Karpas-422 (cell line): ENCODE measurements around the gene MAP3K5. TPM values are rescaled to one million over a fixed set of nuclear protein-coding genes. Genes with fewer than 3 reads are reported as not detected.
A peak's percentile ranks its signal among the peaks of the same experiment; 100 is the strongest.

ENCODE experiments used
- DNase-seq: peaks from one replicate; pipeline ENCODE4 v3.0.0-alpha.2; 2015
- H2AFZ ChIP-seq: fragments of 200-600 bp; sonication (generic); 2 replicates; pipeline ENCODE4 v1.6.1; 2014; ENCODE audit warnings: antibody characterized with exemption, low read length, mixed read lengths
- H3K27ac ChIP-seq: fragments of 200-600 bp; sonication (generic); 2 replicates; pipeline ENCODE4 v1.5.1; 2014; ENCODE audit warnings: mild to moderate bottlenecking, low read length, moderate library complexity
- H3K27me3 ChIP-seq: fragments of 200-600 bp; sonication (generic); 2 replicates; pipeline ENCODE4 v1.6.1; 2014; ENCODE audit warnings: low read length, mixed read lengths
- H3K36me3 ChIP-seq: fragments of 200-600 bp; sonication (generic); 2 replicates; pipeline ENCODE4 v1.6.1; 2014; ENCODE audit warnings: low read length, mixed read lengths; ENCODE audit not compliant: insufficient read depth
- H3K4me1 ChIP-seq: fragments of 200-600 bp; sonication (generic); 2 replicates; pipeline ENCODE4 v1.6.1; 2014; ENCODE audit warnings: mild to moderate bottlenecking, low read length, mixed read lengths
- H3K4me2 ChIP-seq: fragments of 200-600 bp; sonication (generic); 2 replicates; pipeline ENCODE4 v1.6.1; 2014; ENCODE audit warnings: low read length, low read depth, mild to moderate bottlenecking; ENCODE audit not compliant: poor library complexity, severe bottlenecking
- H3K4me3 ChIP-seq: fragments of 200-600 bp; sonication (generic); 2 replicates; pipeline ENCODE4 v1.5.1; 2014; ENCODE audit warnings: mild to moderate bottlenecking, antibody characterized with exemption, low read length, mixed read lengths
- H3K79me2 ChIP-seq: fragments of 200-600 bp; sonication (generic); 2 replicates; pipeline ENCODE4 v1.6.1; 2014; ENCODE audit warnings: mild to moderate bottlenecking, low read length, mixed read lengths
- H3K9ac ChIP-seq: fragments of 200-600 bp; sonication (generic); 2 replicates; pipeline ENCODE4 v1.6.0; 2014; ENCODE audit warnings: low read length
- H3K9me2 ChIP-seq: fragments of 200-600 bp; sonication (generic), shearing (Covaris generic); replicated peaks from 2 replicates; pipeline ENCODE4 v1.6.0; 2014; ENCODE audit warnings: mild to moderate bottlenecking, low read length, moderate library complexity; ENCODE audit not compliant: insufficient read depth
- H3K9me3 ChIP-seq: fragments of 300-700, 200-600 bp; sonication (generic); 2 replicates; pipeline ENCODE4 v1.6.1; 2014; ENCODE audit warnings: low read length, mixed read lengths
- H4K20me1 ChIP-seq: fragments of 200-600 bp; sonication (generic); 2 replicates; pipeline ENCODE4 v1.6.1; 2014; ENCODE audit warnings: mild to moderate bottlenecking, antibody characterized with exemption, low read length, low read depth; ENCODE audit not compliant: insufficient read depth
- total RNA-seq: library from RNA; depleted of rRNA; stranded (reverse); fragments of >200 nt; shearing (Covaris generic); gene quantifications from 2 replicates; pipeline ENCODE4 v1.2.3, GENCODE V29; 2014; ENCODE audit warnings: low replicate concordance

MAP3K5 gene
- total RNA-seq, 1 experiment from 2014 or later: 1.1 TPM

GRCh38 chr6:136801581-136801980 is 9.3 kb upstream of the MAP3K5 start:
- no peaks in the 10 kb centered on the region for H3K4me1 ChIP-seq
- no peak overlapping the region for H3K4me2 ChIP-seq
- H3K27ac ChIP-seq: no peak overlapping the region
- no peak overlapping the region for H2AFZ ChIP-seq
- DNase-seq: no peak
- H3K4me3 ChIP-seq: no peak overlapping the region
- H3K36me3 ChIP-seq: no peaks in the 10 kb centered on the region
- no peak overlapping the region for H3K9ac ChIP-seq
- H4K20me1 ChIP-seq: no peaks in the 10 kb centered on the region
- no peaks in the 10 kb centered on the region for H3K9me2 ChIP-seq
- no peaks in the 10 kb centered on the region for H3K9me3 ChIP-seq
- no peaks in the 10 kb centered on the region for H3K79me2 ChIP-seq
- H3K27me3 ChIP-seq: no peaks in the 10 kb centered on the region

GRCh38 chr6:136798044-136798443 is 5.8 kb upstream of the MAP3K5 start:
- H3K4me2 ChIP-seq: no peak overlapping the region
- no peak for DNase-seq
- no peak overlapping the region for H3K27ac ChIP-seq
- no peaks in the 10 kb centered on the region for H3K9me3 ChIP-seq
- H3K79me2 ChIP-seq: no peaks in the 10 kb centered on the region
- no peaks in the 10 kb centered on the region for H3K9me2 ChIP-seq
- no peaks in the 10 kb centered on the region for H3K36me3 ChIP-seq
- H2AFZ ChIP-seq: no peak overlapping the region
- no peak overlapping the region for H3K9ac ChIP-seq
- H3K4me1 ChIP-seq: peaks cover 8% of the 10 kb centered on the region
- H3K4me3 ChIP-seq: no peak overlapping the region
- H4K20me1 ChIP-seq: no peaks in the 10 kb centered on the region
- H3K27me3 ChIP-seq: no peaks in the 10 kb centered on the region

GRCh38 chr6:136795996-136796395 is 3.7 kb upstream of the MAP3K5 start:
- no peak overlapping the region for H3K9ac ChIP-seq
- no peaks in the 10 kb centered on the region for H4K20me1 ChIP-seq
- no peak overlapping the region for H2AFZ ChIP-seq
- H3K4me2 ChIP-seq: no peak overlapping the region
- H3K9me3 ChIP-seq: no peaks in the 10 kb centered on the region
- H3K36me3 ChIP-seq: no peaks in the 10 kb centered on the region
- H3K79me2 ChIP-seq: no peaks in the 10 kb centered on the region
- no peak for DNase-seq
- H3K4me3 ChIP-seq: no peak overlapping the region
- H3K27ac ChIP-seq: no peak overlapping the region
- no peaks in the 10 kb centered on the region; the same call in 1 of the 2 replicates for H3K27me3 ChIP-seq
- H3K9me2 ChIP-seq: no peaks in the 10 kb centered on the region
- peaks cover 23% of the 10 kb centered on the region for H3K4me1 ChIP-seq

GRCh38 chr6:136795386-136795785 is 3.1 kb upstream of the MAP3K5 start:
- Histone ChIP-seq H3K4me1 (peaks cover 24% of the 10 kb centered on the region), H3K9ac (no peak overlapping the region), H3K36me3 (no peaks in the 10 kb centered on the region), H2AFZ (no peak overlapping the region), H3K9me2 (no peaks in the 10 kb centered on the region), H3K79me2 (no peaks in the 10 kb centered on the region), H3K27ac (no peak overlapping the region), H3K4me2 (no peak overlapping the region), H3K27me3 (no peaks in the 10 kb centered on the region; the same call in 1 of the 2 replicates), H3K4me3 (no peak overlapping the region), H3K9me3 (no peaks in the 10 kb centered on the region), H4K20me1 (no peaks in the 10 kb centered on the region)
- no peak for DNase-seq

GRCh38 chr6:136793363-136793762 is 1.1 kb upstream of the MAP3K5 start:
- no peaks in the 10 kb centered on the region for H3K79me2 ChIP-seq
- H3K27me3 ChIP-seq: no peaks in the 10 kb centered on the region; the same call in 1 of the 2 replicates
- H3K36me3 ChIP-seq: no peaks in the 10 kb centered on the region
- DNase-seq: no peak
- H3K9me3 ChIP-seq: no peaks in the 10 kb centered on the region
- peaks cover 24% of the 10 kb centered on the region for H3K4me1 ChIP-seq
- H3K4me3 ChIP-seq: peak overlapping the region; percentile 76
- H3K9ac ChIP-seq: peak overlapping the region; percentile 75
- H4K20me1 ChIP-seq: no peaks in the 10 kb centered on the region
- no peaks in the 10 kb centered on the region for H3K9me2 ChIP-seq
- no peak overlapping the region for H3K27ac ChIP-seq
- H3K4me2 ChIP-seq: peak overlapping the region; percentile 96
- H2AFZ ChIP-seq: peak overlapping the region; percentile 100

- peak overlapping the region; percentile 75 for H3K9ac ChIP-seq
- H3K9me3 ChIP-seq: no peaks in the 10 kb centered on the region
- H3K9me2 ChIP-seq: no peaks in the 10 kb centered on the region
- H3K27me3 ChIP-seq: no peaks in the 10 kb centered on the region; the same call in 1 of the 2 replicates
- no peak for DNase-seq
- no peak overlapping the region for H3K27ac ChIP-seq
- H3K4me1 ChIP-seq: peaks cover 24% of the 10 kb centered on the region
- H3K4me2 ChIP-seq: peak overlapping the region; percentile 96
- H3K36me3 ChIP-seq: no peaks in the 10 kb centered on the region
- H4K20me1 ChIP-seq: no peaks in the 10 kb centered on the region
- H3K79me2 ChIP-seq: no peaks in the 10 kb centered on the region
- peak overlapping the region; percentile 76 for H3K4me3 ChIP-seq
- H2AFZ ChIP-seq: peak overlapping the region; percentile 77; the same call in 1 of the 2 replicates
These were observed 225 bp downstream of the MAP3K5 start for GRCh38 chr6:136792095-136792409.

GRCh38 chr6:136791296-136792094 is 782 bp downstream of the MAP3K5 start:
- Histone ChIP-seq H3K79me2 (no peaks in the 10 kb centered on the region), H3K4me1 (peaks cover 24% of the 10 kb centered on the region), H4K20me1 (no peaks in the 10 kb centered on the region), H3K27ac (no peak overlapping the region), H3K27me3 (no peaks in the 10 kb centered on the region; the same call in 1 of the 2 replicates), H3K36me3 (no peaks in the 10 kb centered on the region), H3K4me3 (peak overlapping the region; percentile 76), H3K9me3 (no peaks in the 10 kb centered on the region), H3K4me2 (peak overlapping the region; percentile 96), H3K9me2 (no peaks in the 10 kb centered on the region), H3K9ac (peak overlapping the region; percentile 75), H2AFZ (peak overlapping the region; percentile 77; the same call in 1 of the 2 replicates)
- DNase-seq: peak; percentile 59

- no peak overlapping the region; the same call in 1 of the 2 replicates for H3K9ac ChIP-seq
- H3K4me1 ChIP-seq: peaks cover 28% of the 10 kb centered on the region
- no peaks in the 10 kb centered on the region for H3K36me3 ChIP-seq
- peak overlapping the region; percentile 76 for H3K4me3 ChIP-seq
- H3K4me2 ChIP-seq: peak overlapping the region; percentile 96
- no peak overlapping the region for H2AFZ ChIP-seq
- no peaks in the 10 kb centered on the region; the same call in 1 of the 2 replicates for H3K27me3 ChIP-seq
- no peaks in the 10 kb centered on the region for H3K9me2 ChIP-seq
- no peaks in the 10 kb centered on the region for H4K20me1 ChIP-seq
- H3K9me3 ChIP-seq: no peaks in the 10 kb centered on the region
- no peak for DNase-seq
- H3K79me2 ChIP-seq: no peaks in the 10 kb centered on the region
- no peak overlapping the region for H3K27ac ChIP-seq
These were observed 1.6 kb downstream of the MAP3K5 start for GRCh38 chr6:136790411-136791295.
